GM12891 (cell line): ENCODE data around the gene TIE1.

ENCODE experiments used
- POLR2A ChIP-seq: IDR thresholded peaks from 2 replicates; pipeline ENCODE4 v1.6.1; 2011; ENCODE audit warnings: low read depth, low read length, control low read depth
- POLR2AphosphoS5 ChIP-seq: IDR thresholded peaks from 2 replicates; pipeline ENCODE4 v1.6.1; 2011; ENCODE audit warnings: low read depth, low read length, control low read depth

- TF ChIP-seq POLR2AphosphoS5 = peak; percentile 92
- peak; percentile 86 for TF ChIP-seq POLR2A
These were observed 67.3 kb downstream of the TIE1 start, which contains the start of gene ELOVL1 for GRCh38 chr1:43367904-43368645.
